Endothelial cell of umbilical vein (primary cell): ENCODE data around the gene GABPB1. TPM values are rescaled to one million over a fixed set of nuclear protein-coding genes. Genes with fewer than 3 reads are reported as not detected.

Source experiments
- BruUV-seq: library from RNA; stranded (reverse); fragments of 400-500 nt; replicated peaks from 2 replicates; lab custom pipeline; 2021; lab: Mats Ljungman, UMichigan
- CTCF ChIA-PET: fragments of 300-600, 350-600 bp; sonication (Branson Sonifier 250); formaldehyde crosslinking; loops from one replicate; lab custom pipeline; 2021; ENCODE audit warnings: antibody characterized with exemption, inconsistent platforms; lab: Charles Lee
- POLR2A ChIA-PET: fragments of 300-600, 350-600 bp; sonication (Branson Sonifier 250); formaldehyde crosslinking; loops from one replicate; lab custom pipeline; 2021; ENCODE audit warnings: antibody characterized with exemption, inconsistent platforms; lab: Charles Lee
- DNase-seq: peaks from one replicate; pipeline ENCODE4 v3.0.0-alpha.2; 2011; ENCODE audit warnings: low read depth, low spot score
- FAIRE-seq: peaks from 2 replicates; lab custom pipeline; 2011; peaks lifted over from hg19 to GRCh38; lab: Jason Lieb, UNC
- H2AFZ ChIP-seq: 2 replicates; pipeline ENCODE4 v1.6.0; 2012; ENCODE audit warnings: low read depth, low read length, control low read depth, inconsistent platforms
- H3K27ac ChIP-seq: 2 replicates; pipeline ENCODE4 v1.5.1; 2011; ENCODE audit warnings: low read depth, mild to moderate bottlenecking, control low read depth, low read length, moderate library complexity; ENCODE audit not compliant: insufficient read depth
- H3K27me3 ChIP-seq, 2 experiments: 2 replicates each; pipeline versions ENCODE4 v1.6.0 to v1.6.1; 2011; ENCODE audit warnings: low read length in 2 of 2, mixed read lengths in 1 of 2; ENCODE audit not compliant: control insufficient read depth in 2 of 2, insufficient read depth in 2 of 2
- H3K36me3 ChIP-seq, 2 experiments: 2 replicates in 1 of 2; 3 replicates in 1 of 2; pipeline ENCODE4 v1.5.1; 2011; ENCODE audit warnings: low read length in 2 of 2, mild to moderate bottlenecking in 1 of 2, moderate library complexity in 1 of 2; ENCODE audit not compliant: control insufficient read depth in 2 of 2, insufficient read depth in 2 of 2; ENCODE audit errors: extremely low read depth in 1 of 2
- H3K4me1 ChIP-seq: 3 replicates; pipeline ENCODE4 v1.5.1; 2011; ENCODE audit warnings: mild to moderate bottlenecking, low read length; ENCODE audit not compliant: control insufficient read depth, insufficient read depth; ENCODE audit errors: extremely low read depth
- H3K4me2 ChIP-seq: 2 replicates; pipeline ENCODE4 v1.6.1; 2011; ENCODE audit warnings: low read length, control low read depth, mixed read lengths; ENCODE audit not compliant: insufficient read depth
- H3K4me3 ChIP-seq, 3 experiments: fragments of 200-600 bp in 1 of 3; sonication (generic), shearing (Covaris generic) in 1 of 3; replicated peaks in 1 of 3; 2 replicates each; pipeline ENCODE4 v1.5.1; 2011 to 2016; ENCODE audit warnings: control low read depth in 3 of 3, low read length in 3 of 3, mild to moderate bottlenecking in 2 of 3, inconsistent platforms in 1 of 3, low read depth in 1 of 3, moderate library complexity in 1 of 3; ENCODE audit not compliant: insufficient read depth in 1 of 3
- H3K79me2 ChIP-seq: 2 replicates; pipeline ENCODE4 v1.6.0; 2012; ENCODE audit warnings: low read length, inconsistent platforms; ENCODE audit not compliant: control insufficient read depth, insufficient read depth
- H3K9ac ChIP-seq: replicated peaks from 2 replicates; pipeline ENCODE3; 2011; ENCODE audit warnings: low read length, control low read depth; ENCODE audit not compliant: insufficient read depth; ENCODE audit errors: extremely low read depth
- H3K9me1 ChIP-seq: replicated peaks from 3 replicates; pipeline ENCODE4 v1.6.0; 2011; ENCODE audit warnings: mild to moderate bottlenecking, low read length; ENCODE audit not compliant: control insufficient read depth, insufficient read depth; ENCODE audit errors: extremely low read depth
- H3K9me3 ChIP-seq: replicated peaks from 2 replicates; pipeline ENCODE4 v1.5.1; 2012; ENCODE audit warnings: low read length, inconsistent platforms; ENCODE audit not compliant: control insufficient read depth, insufficient read depth
- H4K20me1 ChIP-seq: replicated peaks from 2 replicates; pipeline ENCODE3; 2011; ENCODE audit warnings: mild to moderate bottlenecking, low read length; ENCODE audit not compliant: control insufficient read depth, insufficient read depth; ENCODE audit errors: extremely low read depth
- CTCF ChIP-seq, 2 donors: IDR thresholded peaks; 1 replicate in 1 of 2; 2 replicates in 1 of 2; pipeline ENCODE4 v1.5.1; 2011; ENCODE audit warnings: low read length in 2 of 2, mild to moderate bottlenecking in 2 of 2, moderate library complexity in 2 of 2, control low read depth in 1 of 2, inconsistent platforms in 1 of 2, low read depth in 1 of 2; ENCODE audit not compliant: insufficient read depth in 1 of 2; ENCODE audit errors: extremely low read depth in 1 of 2
- EZH2 ChIP-seq: IDR thresholded peaks from 2 replicates; pipeline ENCODE4 v1.6.1; 2012; ENCODE audit warnings: borderline replicate concordance, low read depth, mild to moderate bottlenecking, moderate library complexity, low read length, inconsistent platforms; ENCODE audit not compliant: severe bottlenecking
- FOS ChIP-seq: IDR thresholded peaks from 2 replicates; pipeline ENCODE4 v1.6.1; 2011; ENCODE audit warnings: mild to moderate bottlenecking, low read length, moderate library complexity, borderline replicate concordance; ENCODE audit not compliant: insufficient read depth
- GATA2 ChIP-seq: IDR thresholded peaks from 2 replicates; pipeline ENCODE4 v1.7.0; 2011; ENCODE audit warnings: low read depth, mild to moderate bottlenecking, moderate library complexity, mixed read lengths, low read length; ENCODE audit not compliant: insufficient read length, insufficient read depth
- JUN ChIP-seq: IDR thresholded peaks from 2 replicates; pipeline ENCODE4 v1.6.1; 2011; ENCODE audit warnings: borderline replicate concordance, low read depth; ENCODE audit not compliant: insufficient read length, insufficient read depth
- MAX ChIP-seq: IDR thresholded peaks from 2 replicates; pipeline ENCODE4 v1.6.1; 2011; ENCODE audit not compliant: insufficient read depth, insufficient read length
- MYC ChIP-seq: IDR thresholded peaks from one replicate; pipeline ENCODE4 v1.6.1; 2011; ENCODE audit warnings: mild to moderate bottlenecking, low read depth, low read length
- POLR2A ChIP-seq: IDR thresholded peaks from 2 replicates; pipeline ENCODE4 v1.6.1; 2012; ENCODE audit warnings: low read depth, mild to moderate bottlenecking, control low read depth, low read length
- POLR2AphosphoS5 ChIP-seq: IDR thresholded peaks from 2 replicates; pipeline ENCODE4 v1.6.1; 2012; ENCODE audit warnings: low read depth, mild to moderate bottlenecking, control low read depth, low read length, moderate library complexity; ENCODE audit not compliant: insufficient read depth
- dilution Hi-C: fragments of 300-500 bp; cut with MboI; formaldehyde crosslinking; loops from one replicate; pipeline ENCODE4 v1.15.0; 2019; ENCODE audit warnings: low sequenced_read_pairs; ENCODE audit not compliant: extremely low pct_ligation_motif_present
- intact Hi-C: fragments of 100-400 bp; cut with micrococcal nuclease; formaldehyde crosslinking; loops from one replicate; pipeline ENCODE4 v1.10.0; 2022
- polyA plus RNA-seq, 4 experiments: library from polyadenylated mRNA; depleted of rRNA in 3 of 4; stranded (reverse) in 3 of 4; unstranded in 1 of 4; fragments of >200 nt; gene quantifications; 2 replicates each; pipeline versions ENCODE4 v1.2.1 to v1.2.3, GENCODE V29; 2011 to 2012; ENCODE audit warnings: missing spikeins in 1 of 4
- total RNA-seq: library from RNA; stranded (reverse); gene quantifications from 2 replicates; pipeline ENCODE4 v1.2.3, GENCODE V29; 2021

GABPB1 gene
- total and polyA plus RNA-seq, 2 donors (not counting 3 experiments of a cell fraction or from before 2014, with no cell fraction given): 42.3 to 59.7 TPM

- dilution Hi-C loops: no loop called here
- CTCF ChIA-PET: interaction anchor here (1.1 kb wide), 1 partner anchor 18 kb away, joined by 5 read pairs; no protein-coding TSS in a partner anchor
These were observed 56.7 kb downstream of the GABPB1 start for GRCh38 chr15:50298340-50298739.

GRCh38 chr15:50295966-50296365 is 59.0 kb downstream of the GABPB1 start:
- dilution Hi-C loops: no loop called here

More at GRCh38 chr15:50298340-50298739, 56.7 kb downstream of the GABPB1 start:
- TF ChIP-seq MAX: no peak
- no peak for TF ChIP-seq GATA2
- TF ChIP-seq MYC: no peak
- TF ChIP-seq EZH2: no peak
- TF ChIP-seq JUN: no peak
- TF ChIP-seq POLR2A: no peak
- no peak for TF ChIP-seq FOS
- Histone ChIP-seq H3K4me3 (no peak overlapping the region), H3K9me3 (no peaks in the 10 kb centered on the region), H3K4me1 (no peaks in the 10 kb centered on the region), H3K27ac (no peak overlapping the region), H3K9me1 (no peaks in the 10 kb centered on the region), H3K4me2 (no peak overlapping the region), H3K79me2 (no peaks in the 10 kb centered on the region), H3K27me3 (no peaks in the 10 kb centered on the region), H3K9ac (no peak overlapping the region), H2AFZ (no peak overlapping the region), H4K20me1 (no peaks in the 10 kb centered on the region), H3K36me3 (peaks cover 8 to 19% of the 10 kb centered on the region in 2 experiments)
- no TSS peak for BruUV-seq
- FAIRE-seq: no peak
- intact Hi-C loops: no loop called here
- DNase-seq: no peak
- POLR2A ChIA-PET: no interaction called here

More at GRCh38 chr15:50295966-50296365, 59.0 kb downstream of the GABPB1 start:
- H3K4me3 ChIP-seq: no peak overlapping the region
- no peaks in the 10 kb centered on the region for H3K79me2 ChIP-seq
- ChIA-PET POLR2A (interaction anchor here (0.6 kb wide), 2 partner anchors 12 to 175 kb away, joined by 3 read pairs; no protein-coding TSS in a partner anchor), CTCF (interaction anchor here (1.2 kb wide), 1 partner anchor 20 kb away, joined by 5 read pairs; no protein-coding TSS in a partner anchor)
- TF ChIP-seq MYC (no peak), GATA2 (no peak), EZH2 (no peak), JUN (no peak), FOS (no peak), POLR2A (no peak), POLR2AphosphoS5 (no peak), MAX (no peak), CTCF (IDR thresholded peaks at IDR 0.05; ENCODE audit: extremely low read depth in 1 of 2, insufficient read depth in 1 of 2, low read depth in 1 of 2, low read length in 2 of 2) (no peak)
- no peak overlapping the region for H2AFZ ChIP-seq
- no peaks in the 10 kb centered on the region for H4K20me1 ChIP-seq
- FAIRE-seq: no peak
- H3K9me3 ChIP-seq: no peaks in the 10 kb centered on the region
- no peak overlapping the region for H3K27ac ChIP-seq
- no peaks in the 10 kb centered on the region for H3K4me1 ChIP-seq
- no TSS peak for BruUV-seq
- H3K4me2 ChIP-seq: no peak overlapping the region
- H3K27me3 ChIP-seq: no peaks in the 10 kb centered on the region
- DNase-seq: no peak
- H3K9me1 ChIP-seq: no peaks in the 10 kb centered on the region
- no peak overlapping the region for H3K9ac ChIP-seq
- H3K36me3 ChIP-seq: peaks cover 5 to 14% of the 10 kb centered on the region in 2 experiments
- intact Hi-C loops: no loop called here
